Ishikawa (cell line): ENCODE measurements around the gene TRIM3.

ENCODE experiments used
- CEBPB ChIP-seq: IDR thresholded peaks from 2 replicates; pipeline ENCODE4 v1.6.1; 2012
- CREB1 ChIP-seq: IDR thresholded peaks from 2 replicates; pipeline ENCODE4 v1.6.1; 2012; ENCODE audit warnings: low read depth
- EP300 ChIP-seq: IDR thresholded peaks from 2 replicates; pipeline ENCODE4 v1.6.1; 2012; ENCODE audit warnings: borderline replicate concordance
- FOXM1 ChIP-seq: IDR thresholded peaks from 2 replicates; pipeline ENCODE4 v1.6.1; 2012; ENCODE audit warnings: low read depth, borderline replicate concordance
- RAD21 ChIP-seq: IDR thresholded peaks from 2 replicates; pipeline ENCODE4 v1.6.1; 2012; ENCODE audit warnings: low read depth
- TAF1 ChIP-seq: IDR thresholded peaks from 2 replicates; pipeline ENCODE4 v1.6.1; 2012; ENCODE audit warnings: low read depth, mild to moderate bottlenecking
- TEAD4 ChIP-seq: IDR thresholded peaks from 2 replicates; pipeline ENCODE4 v1.6.1; 2012
- USF1 ChIP-seq: IDR thresholded peaks from 2 replicates; pipeline ENCODE4 v1.6.1; 2012
- YY1 ChIP-seq: IDR thresholded peaks from 2 replicates; pipeline ENCODE4 v1.6.1; 2012; ENCODE audit warnings: low read depth
- TF ChIP-seq, protein P1 (sequence below): IDR thresholded peaks from 2 replicates; pipeline ENCODE4 v1.6.1; 2012
- TF ChIP-seq, protein P2 (sequence below): IDR thresholded peaks from 2 replicates; pipeline ENCODE4 v1.6.1; 2012; ENCODE audit warnings: low read depth, mild to moderate bottlenecking

GRCh38 chr11:6402061-6402470 lies 71.7 kb downstream of the TRIM3 start:
- no peak for TF ChIP-seq CEBPB
- no peak for TF ChIP-seq CREB1
- no peak for TF ChIP-seq USF1
- no peak for TF ChIP-seq RAD21
- TF ChIP-seq, protein P1, sequence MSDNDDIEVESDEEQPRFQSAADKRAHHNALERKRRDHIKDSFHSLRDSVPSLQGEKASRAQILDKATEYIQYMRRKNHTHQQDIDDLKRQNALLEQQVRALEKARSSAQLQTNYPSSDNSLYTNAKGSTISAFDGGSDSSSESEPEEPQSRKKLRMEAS, result no peak
- TF ChIP-seq TAF1, result no peak
- no peak for TF ChIP-seq YY1
- TF ChIP-seq TEAD4, result no peak
- no peak for TF ChIP-seq EP300
- no peak for TF ChIP-seq FOXM1
- TF ChIP-seq, protein P2, sequence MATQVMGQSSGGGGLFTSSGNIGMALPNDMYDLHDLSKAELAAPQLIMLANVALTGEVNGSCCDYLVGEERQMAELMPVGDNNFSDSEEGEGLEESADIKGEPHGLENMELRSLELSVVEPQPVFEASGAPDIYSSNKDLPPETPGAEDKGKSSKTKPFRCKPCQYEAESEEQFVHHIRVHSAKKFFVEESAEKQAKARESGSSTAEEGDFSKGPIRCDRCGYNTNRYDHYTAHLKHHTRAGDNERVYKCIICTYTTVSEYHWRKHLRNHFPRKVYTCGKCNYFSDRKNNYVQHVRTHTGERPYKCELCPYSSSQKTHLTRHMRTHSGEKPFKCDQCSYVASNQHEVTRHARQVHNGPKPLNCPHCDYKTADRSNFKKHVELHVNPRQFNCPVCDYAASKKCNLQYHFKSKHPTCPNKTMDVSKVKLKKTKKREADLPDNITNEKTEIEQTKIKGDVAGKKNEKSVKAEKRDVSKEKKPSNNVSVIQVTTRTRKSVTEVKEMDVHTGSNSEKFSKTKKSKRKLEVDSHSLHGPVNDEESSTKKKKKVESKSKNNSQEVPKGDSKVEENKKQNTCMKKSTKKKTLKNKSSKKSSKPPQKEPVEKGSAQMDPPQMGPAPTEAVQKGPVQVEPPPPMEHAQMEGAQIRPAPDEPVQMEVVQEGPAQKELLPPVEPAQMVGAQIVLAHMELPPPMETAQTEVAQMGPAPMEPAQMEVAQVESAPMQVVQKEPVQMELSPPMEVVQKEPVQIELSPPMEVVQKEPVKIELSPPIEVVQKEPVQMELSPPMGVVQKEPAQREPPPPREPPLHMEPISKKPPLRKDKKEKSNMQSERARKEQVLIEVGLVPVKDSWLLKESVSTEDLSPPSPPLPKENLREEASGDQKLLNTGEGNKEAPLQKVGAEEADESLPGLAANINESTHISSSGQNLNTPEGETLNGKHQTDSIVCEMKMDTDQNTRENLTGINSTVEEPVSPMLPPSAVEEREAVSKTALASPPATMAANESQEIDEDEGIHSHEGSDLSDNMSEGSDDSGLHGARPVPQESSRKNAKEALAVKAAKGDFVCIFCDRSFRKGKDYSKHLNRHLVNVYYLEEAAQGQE, result no peak
